ENCODE results near the gene DTX3.

- TF ChIP-seq CTCF (IDR thresholded peaks at IDR 0.05) (no peak), POLR2A (IDR thresholded peaks at IDR 0.05) (no peak), POLR2AphosphoS5 (IDR thresholded peaks at IDR 0.05; ENCODE audit: insufficient read depth in 1 of 2, low read depth in 1 of 2) (no peak)
Measured at GRCh38 chr12:57626111-57626920, 21.7 kb downstream of the DTX3 start.

Data from vagina (tissue), 2 donors.